GM19372 (cell line): ENCODE results near the gene WDFY3.
"Not testable (repeated sequence)": the region's sequence is repeated elsewhere in the genome, so short reads cannot be mapped to it uniquely, and the experiment has no call there.

Experiments used
- ATAC-seq: cut with Tn5 transposase; IDR thresholded peaks from one replicate; pipeline ENCODE4 v1.9.1; 2021; ENCODE audit warnings: mild to moderate bottlenecking, low read depth, moderate library complexity; ENCODE audit not compliant: unreplicated experiment

The WDFY3 gene

GRCh38 chr4:84681486-84682274 is 284.8 kb downstream of the WDFY3 start:
- no peak for ATAC-seq

GRCh38 chr4:84680956-84681355 is 285.5 kb downstream of the WDFY3 start:
- no peak for ATAC-seq

GRCh38 chr4:84678976-84679744 is 287.3 kb downstream of the WDFY3 start:
- no peak for ATAC-seq

DNA sequence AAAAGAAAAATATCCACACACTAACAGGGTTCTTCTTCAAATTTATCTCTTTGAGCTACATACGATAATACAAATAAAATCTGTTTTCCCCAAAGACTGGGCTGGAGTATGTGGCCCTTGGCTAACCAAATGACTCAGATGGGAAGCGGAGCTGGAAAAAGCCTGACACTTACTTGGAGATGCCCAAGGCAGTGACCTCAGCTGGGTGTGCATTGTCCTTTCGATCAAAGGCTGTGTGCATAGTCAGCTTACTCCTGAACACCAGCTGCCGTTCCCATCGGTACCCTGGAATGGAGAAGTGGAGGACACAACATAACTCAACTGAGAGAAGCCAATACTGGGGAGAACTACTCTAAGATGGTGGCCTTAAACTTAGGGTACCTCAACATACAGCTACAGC is 288.5 kb downstream of the WDFY3 start:
- no peak for ATAC-seq

DNA sequence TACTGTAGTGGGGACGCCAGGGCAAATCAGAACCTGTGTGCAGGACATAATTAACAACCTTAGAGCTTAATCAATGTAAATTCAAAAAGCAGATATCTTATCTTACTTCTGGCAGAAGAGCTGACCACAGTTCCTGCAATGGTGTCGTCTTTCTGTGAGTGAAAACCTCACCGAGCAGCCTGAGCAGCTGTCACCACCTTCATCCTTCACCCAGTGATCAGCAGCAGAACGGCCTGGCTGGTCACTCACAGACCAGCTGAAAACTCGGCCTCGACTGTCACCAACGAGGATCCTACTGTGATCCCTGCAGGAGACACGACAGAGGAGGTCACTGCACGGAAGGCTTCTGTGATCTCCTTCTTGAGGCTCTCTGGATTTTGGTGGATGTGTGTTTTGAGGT is 289.4 kb downstream of the WDFY3 start:
- ATAC-seq = no peak

DNA sequence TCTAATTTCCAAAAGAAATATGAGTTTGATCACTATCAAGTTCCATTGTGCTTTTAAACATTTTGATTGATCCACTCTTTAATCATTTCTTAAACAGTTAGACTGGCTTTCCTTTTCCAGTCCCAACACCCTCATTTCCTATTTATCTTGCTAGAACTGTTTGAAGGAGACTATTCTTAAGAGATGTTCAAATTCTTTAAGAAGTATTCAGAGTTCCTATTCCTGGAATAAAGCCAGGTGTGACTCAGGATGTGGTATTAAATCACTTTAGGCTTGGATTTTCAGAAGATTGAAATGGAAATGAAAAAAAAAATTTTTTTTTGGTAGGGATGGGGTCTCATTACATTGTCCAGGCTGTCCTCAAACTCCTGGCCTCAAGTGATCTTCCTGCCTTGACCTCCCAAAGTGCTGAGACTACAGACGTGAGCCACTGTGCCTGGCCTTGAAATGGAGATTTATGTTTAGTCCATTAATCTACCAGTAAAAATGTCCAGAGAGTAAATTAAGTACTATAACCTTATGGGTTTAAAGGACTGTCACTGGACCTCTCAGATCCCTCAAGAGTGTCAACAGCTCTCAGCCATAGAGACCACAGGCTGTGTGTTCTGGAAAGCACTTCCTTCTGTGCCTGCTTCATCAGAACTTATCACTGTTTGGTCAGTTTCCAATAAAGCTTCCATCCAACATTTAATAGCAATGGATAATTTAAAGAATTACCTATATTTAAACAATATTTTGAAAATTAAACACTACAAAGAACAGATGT is 292.8 kb downstream of the WDFY3 start:
- no peak for ATAC-seq

DNA sequence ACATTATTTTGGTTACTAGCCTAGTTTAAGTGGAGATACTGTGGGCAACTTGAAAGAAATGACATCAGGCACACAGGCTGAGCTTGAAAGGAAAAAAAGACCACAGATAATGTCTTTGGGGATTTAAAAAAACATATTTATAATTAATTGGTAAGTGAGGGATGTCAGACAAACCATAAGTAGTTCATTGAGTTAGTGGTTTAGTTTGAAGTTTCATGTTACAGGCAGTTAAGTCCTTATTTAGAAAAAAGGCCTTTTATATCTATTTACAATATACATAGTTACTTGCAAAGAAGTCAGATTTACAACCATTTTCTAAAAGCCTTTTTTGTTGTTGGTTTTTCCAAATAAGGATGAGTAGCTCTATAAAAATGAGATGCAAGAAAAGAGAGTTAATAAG is 294.3 kb downstream of the WDFY3 start:
- ATAC-seq = no peak

DNA sequence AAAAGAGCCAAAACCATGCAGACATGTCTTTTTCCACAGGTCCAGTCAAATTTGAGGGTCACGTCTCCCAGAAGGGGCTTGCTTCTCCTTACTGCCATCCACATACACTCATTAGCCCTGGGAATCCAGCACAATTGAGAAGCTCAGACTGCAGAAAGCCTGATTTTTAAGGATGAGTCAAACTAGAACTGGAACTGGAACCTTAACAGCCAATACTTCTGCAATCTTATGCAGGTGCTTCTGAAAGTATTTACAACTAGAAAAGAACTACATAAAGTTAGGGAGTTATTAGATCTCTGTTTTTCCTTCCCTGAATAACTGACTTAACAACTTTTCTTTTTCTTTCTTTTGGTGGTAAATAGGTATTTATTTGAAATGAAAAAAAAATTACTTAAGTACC is 297.3 kb downstream of the WDFY3 start:
- no peak for ATAC-seq

DNA sequence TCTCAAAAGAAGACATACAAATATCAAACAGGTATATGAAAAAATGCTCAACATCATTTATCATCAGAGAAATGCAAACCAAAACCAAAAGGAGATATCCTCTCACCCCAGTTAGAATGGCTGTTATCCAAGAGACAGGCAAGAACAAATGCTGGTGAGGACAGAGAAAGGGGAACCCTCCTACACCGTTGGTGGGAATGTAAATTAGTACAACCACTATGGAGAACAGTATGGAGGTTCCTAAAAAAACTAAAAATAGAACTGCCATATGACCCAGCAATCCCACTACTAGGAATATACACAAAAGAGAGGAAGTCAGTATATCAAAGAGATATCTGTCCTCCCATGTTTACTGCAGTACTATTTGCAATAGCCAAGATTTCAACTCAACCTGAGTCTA is 300.1 kb downstream of the WDFY3 start:
- ATAC-seq = no peak

DNA sequence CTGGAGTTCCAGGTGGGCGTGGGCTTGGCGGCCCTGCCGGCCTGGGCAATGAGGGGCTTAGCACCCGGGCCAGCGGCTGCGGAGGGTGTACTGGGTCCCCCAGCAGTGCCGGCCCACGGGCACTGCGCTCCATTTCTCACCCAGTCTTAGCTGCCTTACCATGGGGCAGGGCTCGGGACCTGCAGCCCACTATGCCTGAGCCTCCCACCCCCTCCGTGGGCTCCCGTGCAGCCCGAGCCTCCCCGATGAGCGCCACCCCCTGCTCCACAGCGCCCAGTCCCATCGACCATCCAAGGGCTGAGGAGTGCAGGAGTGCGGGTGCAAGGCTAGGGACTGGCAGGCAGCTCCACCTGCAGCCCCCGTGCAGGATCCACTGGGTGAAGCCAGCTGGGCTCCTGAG is 301.7 kb downstream of the WDFY3 start:
- ATAC-seq = not testable (repeated sequence)

- no peak for ATAC-seq
These were observed 305.1 kb downstream of the WDFY3 start for GRCh38 chr4:84661191-84661939.

GRCh38 chr4:84660606-84661005 is 305.9 kb downstream of the WDFY3 start:
- ATAC-seq = no peak

DNA sequence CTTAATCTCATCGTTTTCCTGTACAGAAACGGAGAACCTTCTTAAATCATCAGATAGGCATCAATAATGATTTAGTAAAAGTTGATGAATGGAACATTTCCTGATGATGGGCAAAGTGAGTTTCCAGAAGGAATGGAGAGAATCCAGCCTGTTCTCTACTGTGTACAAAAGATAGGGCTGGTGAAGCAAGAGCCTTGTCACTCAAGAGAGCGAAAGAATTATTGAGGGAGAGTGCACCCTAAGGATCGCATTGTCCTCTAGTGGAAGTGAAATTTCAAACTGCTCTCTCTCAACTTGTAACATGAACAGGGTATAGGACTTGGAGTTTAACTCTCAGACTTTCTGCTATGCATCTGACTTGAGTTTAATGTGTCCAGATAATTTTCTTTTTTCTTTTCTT is 314.0 kb downstream of the WDFY3 start:
- ATAC-seq = no peak

DNA sequence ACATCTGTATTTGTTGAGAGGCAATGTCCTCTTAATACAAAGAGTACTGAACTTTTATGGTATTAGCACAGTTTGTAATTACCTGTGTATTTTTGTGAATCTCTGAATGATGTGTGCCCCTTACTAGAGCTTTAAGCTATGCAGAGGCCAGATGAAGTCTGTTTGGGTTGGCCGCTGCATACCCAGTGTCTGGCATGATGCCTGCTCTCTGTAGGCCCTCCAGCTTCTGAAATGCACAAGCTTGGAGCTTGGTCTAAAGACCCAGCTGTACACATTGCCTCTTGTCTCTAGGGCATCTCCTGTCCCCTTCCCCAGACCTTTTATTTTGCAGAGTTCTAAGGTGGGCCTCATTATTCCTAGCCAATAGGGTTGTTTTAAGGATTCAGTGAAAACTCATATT is 315.0 kb downstream of the WDFY3 start:
- ATAC-seq = no peak

DNA sequence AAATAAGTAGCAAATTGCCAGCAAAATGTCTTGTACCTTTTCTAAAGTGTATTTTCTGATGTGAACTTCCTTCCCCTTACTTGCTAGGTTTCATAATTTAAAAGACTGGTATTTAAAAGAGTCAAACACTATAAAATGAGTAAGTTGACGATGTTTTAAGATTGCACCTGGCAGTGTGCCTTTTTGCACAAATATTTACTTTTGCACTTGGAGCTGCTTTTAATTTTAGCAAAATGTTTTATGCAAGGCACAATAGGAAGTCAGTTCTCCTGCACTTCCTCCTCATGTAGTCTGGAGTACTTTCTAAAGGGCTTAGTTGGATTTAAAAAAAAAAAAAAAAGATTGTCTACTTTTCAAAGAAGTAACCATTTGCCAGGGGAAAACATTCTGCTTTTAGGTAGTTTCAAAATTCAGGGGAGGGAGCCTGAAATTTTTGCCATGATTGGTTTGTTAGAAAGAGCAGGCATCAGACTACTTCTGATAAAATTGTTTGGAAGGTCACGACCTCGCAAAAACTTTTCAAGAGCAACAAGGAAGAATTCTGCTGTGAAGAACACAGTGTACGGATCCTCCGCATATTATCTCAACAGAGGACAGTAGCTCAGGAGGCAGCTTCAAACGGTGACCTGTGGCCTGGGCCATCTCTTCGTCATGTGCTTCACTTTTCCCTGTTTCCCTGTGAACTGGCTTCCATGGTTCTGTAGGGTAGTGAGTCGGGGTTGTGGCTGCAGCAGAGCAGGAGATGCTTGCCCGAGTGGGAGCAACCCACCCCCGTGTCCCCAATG is 317.4 kb downstream of the WDFY3 start:
- no peak for ATAC-seq

DNA sequence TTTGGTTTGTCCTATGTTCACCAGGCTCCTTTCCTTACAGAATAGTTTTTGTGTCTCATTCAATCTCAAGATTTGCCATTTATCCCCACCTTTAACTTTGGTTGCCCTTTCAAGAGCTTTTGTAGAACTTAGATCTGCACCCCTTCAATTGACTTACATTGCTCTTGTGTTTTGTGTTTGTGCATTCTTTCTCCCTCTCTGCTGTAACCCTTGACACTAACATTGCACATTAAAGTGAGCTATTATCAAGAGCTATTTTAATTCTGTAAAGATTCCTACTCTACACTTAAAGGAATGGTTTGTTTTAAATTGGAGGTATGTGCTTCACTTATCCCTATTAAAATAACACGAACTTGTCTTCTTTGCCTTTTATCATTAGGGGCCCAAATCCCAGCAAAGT is 318.3 kb downstream of the WDFY3 start:
- no peak for ATAC-seq

- ATAC-seq = no peak
These were observed 319.1 kb downstream of the WDFY3 start for GRCh38 chr4:84647312-84647884.

DNA sequence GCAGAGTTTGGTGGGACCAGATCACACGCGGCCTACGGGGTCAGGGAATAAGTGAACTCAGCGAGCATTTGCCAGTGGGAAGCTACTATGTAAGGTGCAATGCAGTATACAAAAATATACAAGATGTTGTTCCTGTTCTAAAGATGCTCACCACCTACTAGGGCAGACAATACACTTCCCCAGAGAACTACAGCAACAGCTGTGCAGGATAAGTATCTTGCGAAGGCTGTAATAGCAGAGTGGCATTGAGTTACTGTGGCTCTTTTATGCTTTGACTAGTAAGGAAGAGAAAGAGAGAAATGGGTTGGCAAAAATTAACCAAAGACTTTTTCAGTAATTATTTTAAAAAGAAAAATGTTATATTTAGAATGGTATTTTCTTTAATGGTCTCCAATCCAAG is 322.4 kb downstream of the WDFY3 start:
- no peak for ATAC-seq

DNA sequence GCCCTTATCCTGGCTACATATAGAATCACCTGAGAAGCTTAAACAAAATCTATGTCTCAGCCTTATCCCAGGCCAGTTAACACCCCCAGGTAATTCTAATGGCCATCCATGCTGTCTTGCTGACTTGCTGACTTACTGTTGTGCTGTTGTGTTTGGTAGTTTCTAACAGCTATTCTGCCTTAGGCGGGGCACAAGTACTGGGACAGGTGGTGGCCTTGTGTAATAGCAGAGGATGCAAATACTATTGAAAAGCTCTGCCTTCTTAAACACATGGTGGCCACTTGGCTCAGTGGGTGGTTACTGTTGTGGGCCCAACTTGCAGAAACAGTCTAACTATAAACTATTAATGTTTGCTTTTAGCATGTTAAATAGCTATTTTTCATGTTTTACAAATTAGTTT is 327.3 kb downstream of the WDFY3 start:
- ATAC-seq = no peak
